Adrenal gland (tissue), 5 donors: Measurements from ENCODE around the gene NCBP1.

Experiments used
- CTCF ChIP-seq, 6 experiments: fragments of 450-650 bp in 4 of 6; fragments of 200-600 bp in 2 of 6; sonication (generic) in 1 of 6; IDR thresholded peaks; 1 replicate in 5 of 6; 2 replicates in 1 of 6; pipeline versions ENCODE4 v1.5.1 to v1.8.0; 2016 to 2021; ENCODE audit warnings: antibody characterized with exemption in 6 of 6, mild to moderate bottlenecking in 2 of 6, moderate library complexity in 1 of 6
- POLR2A ChIP-seq, 2 donors: fragments of 450-650 bp; IDR thresholded peaks; one replicate each; pipeline ENCODE4 v1.6.1; 2017; ENCODE audit warnings: antibody characterized with exemption in 2 of 2, mild to moderate bottlenecking in 2 of 2, moderate library complexity in 1 of 2
- donor health status: DM: no; HTN: no; CAD: no.

- no peak for TF ChIP-seq CTCF (IDR thresholded peaks at IDR 0.05)
- TF ChIP-seq POLR2A (IDR thresholded peaks at IDR 0.05) = no peak
Observed at GRCh38 chr9:97659771-97660170, 26.1 kb downstream of the NCBP1 start.
